CD4-positive, alpha-beta T cell treated with Interleukin-4 for 1 hour (primary cell): Measurements from ENCODE around the gene PSG1.
"Not testable (repeated sequence)": the region's sequence is repeated elsewhere in the genome, so short reads cannot be mapped to it uniquely, and the experiment has no call there.

ENCODE experiments used
- DNase-seq, 2 donors: peaks; one replicate each; pipeline ENCODE4 v3.0.0-alpha.2; 2020 to 2022

The PSG1 gene

DNA sequence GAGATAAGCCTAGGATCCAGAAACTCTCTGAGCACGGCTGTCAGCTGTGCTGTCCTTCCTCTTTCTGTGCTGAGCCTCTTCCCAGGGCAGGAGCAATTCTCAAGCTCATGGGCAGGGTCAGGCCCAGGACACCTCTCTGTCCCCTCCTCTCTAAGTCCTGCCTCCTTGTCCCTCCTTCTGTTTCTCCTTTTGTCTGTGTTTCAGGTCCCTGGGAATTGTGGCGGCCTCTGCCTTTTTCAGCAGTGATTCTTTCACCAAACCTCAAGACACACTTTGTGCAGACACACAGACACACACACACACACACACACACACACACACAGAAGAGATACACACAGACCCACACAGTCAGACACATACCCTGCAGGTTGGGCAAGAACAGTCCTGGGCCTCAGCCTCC, at the start of gene PSG1:
TSS of gene PSG1 (minus strand) at position 101 of the 400 bp plus-strand sequence. CDS start 132 bp downstream, outside the sequence.
- DNase-seq = no peak

DNA sequence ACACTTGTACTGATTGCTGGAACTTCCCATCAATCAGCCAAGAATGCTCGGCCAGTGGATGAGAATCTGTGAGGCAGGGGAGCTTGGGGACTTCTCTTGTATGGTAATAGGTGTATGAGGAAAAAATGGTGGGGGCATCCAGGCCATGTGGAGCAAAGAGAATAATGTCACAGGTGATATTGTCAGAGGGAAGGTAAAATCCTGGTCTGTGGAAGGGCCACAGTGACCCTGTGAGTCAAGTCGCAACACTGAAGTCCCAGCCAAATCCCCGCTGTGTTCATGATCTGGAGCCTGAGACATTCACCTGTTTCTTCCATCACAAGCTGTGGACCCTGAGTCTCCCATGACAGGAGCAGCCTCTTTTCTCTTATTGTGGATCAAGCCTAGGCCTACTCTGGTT, 49.4 kb upstream of the PSG1 start:
- no peak for DNase-seq

DNA sequence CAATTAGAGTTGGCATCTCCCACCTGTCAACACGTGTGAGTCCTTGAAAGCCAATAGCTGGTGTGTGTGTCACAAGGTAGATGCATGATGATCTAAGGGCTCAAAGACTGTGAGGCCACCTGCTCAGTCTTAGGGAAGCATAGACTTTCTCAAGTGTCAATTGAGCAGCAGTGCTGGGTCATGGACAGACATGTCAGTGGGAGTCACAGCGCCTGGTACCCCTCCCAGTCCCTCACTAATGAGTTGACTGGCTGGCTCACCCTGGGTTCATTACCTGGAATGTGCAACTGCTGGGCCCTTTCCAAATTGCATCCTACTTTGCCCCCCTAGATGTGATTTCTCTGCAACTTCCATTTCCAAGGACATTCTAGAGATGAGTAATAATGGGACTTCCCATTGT, 47.3 kb upstream of the PSG1 start:
- no peak for DNase-seq

DNA sequence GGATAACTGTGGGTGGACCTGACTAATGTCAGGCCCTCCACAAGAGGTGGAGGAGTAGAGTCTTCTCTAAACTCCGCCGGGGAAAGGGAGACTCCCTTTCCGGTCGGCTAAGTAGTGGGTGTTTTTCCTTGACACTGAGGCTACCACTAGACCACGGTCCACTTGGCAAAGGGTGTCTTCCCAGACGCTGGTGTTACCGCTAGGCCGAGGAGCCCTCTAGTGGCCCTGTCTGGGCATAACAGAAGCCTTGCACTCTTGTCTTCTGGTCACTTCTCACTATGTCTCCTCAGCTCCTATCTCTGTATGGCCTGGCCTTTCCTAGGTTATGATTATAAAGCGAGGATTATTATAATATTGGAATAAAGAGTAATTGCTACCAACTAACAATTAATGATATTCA, 43.6 kb upstream of the PSG1 start:
- DNase-seq = not testable (repeated sequence)

DNA sequence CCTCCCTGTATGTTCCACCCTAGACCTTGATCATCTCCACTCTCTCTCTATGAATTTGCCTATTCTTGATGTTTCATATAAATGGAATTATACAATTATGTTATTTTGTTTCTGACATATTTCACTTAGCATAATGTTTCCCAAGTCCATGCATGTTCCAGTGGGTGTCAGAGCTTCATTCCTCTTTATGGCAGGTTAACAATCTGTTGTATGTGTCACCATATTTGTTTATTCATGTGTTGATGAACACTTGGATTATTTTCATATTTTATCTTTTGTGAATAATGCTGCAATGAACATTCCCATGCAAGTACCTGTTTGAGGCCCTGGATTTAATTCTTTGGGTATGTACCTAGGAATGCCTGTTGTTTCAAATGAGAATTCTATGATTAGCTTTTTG, 41.5 kb upstream of the PSG1 start:
- not testable (repeated sequence) for DNase-seq

DNA sequence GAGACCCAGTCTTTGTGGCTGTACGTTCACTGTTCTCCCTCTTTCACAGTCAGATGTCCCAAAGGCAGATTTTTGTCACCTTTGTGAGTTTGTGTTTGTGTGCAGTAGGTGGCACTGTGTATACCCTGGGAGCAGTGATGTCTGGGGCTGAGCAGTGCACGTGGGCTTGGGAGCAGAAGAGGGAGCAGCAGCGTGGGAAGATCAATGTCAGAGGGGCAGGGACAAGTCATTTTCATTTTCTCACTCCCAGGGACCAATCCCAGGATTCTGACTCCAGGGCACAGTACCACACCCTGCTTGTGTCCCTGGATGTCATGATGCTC, 40.2 kb upstream of the PSG1 start:
- DNase-seq = no peak

DNA sequence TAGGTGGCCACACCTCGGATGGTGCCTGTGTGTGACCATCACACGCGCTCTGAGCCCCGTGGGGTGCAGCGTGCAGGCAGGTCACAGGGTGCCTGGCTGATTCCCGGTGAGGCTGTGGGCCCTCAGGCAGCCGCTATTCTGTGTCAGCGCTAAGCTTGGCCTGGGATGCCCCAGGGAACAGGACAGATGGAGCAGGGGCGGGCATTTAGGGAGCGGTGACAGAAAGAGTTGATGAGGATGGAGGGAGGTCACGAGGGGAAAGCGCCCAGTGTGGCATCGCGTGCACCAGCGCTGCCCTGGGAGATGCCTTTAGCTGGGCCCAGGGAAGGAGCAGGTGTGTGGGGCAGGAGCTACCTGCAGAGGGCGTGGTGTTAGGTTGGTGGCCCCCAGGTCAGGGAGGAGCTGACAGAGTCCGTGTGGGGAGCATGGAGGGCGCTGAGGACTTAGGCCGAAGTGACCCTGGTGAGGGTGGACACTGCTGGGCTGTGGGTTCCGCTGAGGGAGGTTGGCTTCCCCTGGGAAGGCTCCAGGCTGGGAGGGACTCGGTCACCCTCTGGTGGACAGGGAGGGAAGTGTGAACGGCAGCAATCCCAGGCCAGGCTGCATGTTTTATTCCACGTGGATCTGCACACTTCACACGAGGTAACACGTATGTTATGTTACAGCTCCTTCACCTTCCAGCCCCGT, 39.7 kb upstream of the PSG1 start:
- not testable (repeated sequence) for DNase-seq

DNA sequence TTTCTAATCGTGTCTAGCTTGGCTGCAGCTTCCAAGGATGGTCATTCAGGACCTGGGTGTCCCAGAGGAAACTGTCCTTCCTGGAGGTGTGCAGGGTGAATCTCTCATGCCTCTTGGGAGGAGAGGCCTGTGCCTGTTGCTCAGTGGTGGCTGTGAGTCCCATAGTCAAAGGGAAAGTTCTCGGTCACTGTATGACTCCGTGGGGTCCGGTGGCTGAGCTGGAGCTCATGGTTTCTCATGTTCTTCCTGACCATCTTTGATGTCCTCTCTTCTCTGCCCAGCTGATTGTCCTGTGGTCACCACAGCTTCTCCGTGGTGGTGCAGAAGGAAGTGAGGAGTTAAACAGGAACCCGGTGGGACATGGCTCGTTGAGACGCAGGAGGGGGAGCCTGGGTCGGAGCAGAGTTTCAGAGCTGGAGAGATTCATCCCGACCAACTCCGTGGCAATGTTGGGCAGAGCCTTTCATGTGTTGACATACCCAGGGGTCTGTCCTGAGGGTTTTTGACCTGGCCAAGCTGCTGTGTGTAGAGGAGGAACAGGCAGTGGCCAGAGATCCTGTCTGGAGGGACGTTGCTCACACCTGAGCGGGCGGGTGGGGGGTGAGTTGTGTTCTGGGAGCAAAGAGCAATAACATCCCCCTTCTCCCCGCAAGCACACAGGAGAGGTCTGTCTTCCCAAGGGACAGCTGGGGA, 39.0 kb upstream of the PSG1 start:
- not testable (repeated sequence) for DNase-seq

DNA sequence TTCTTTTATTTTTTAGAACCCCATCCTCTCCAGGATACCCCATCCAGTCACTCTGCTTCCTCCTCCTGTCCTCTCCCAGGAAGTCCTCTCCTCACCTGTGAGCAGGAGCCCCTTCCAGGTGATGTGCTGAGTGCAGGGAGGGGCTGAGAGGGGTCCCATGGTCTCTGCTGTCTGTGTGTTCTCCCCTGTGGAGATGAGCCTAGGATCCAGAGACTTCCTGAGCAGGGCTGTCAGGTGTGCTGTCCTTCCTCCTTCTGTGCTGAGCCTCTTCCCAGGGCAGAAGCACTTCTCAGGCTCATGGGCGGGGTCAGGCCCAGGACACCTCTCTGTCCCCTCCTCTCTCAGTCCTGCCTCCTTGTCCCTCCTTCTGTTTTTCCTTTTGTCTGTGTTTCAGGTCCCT, 38.1 kb upstream of the PSG1 start, which contains the start of gene PSG6:
TSS of gene PSG6 (minus strand) at position 261 of the 400 bp plus-strand sequence. CDS start at position 159, 102 bp downstream.
- DNase-seq = not testable (repeated sequence)

DNA sequence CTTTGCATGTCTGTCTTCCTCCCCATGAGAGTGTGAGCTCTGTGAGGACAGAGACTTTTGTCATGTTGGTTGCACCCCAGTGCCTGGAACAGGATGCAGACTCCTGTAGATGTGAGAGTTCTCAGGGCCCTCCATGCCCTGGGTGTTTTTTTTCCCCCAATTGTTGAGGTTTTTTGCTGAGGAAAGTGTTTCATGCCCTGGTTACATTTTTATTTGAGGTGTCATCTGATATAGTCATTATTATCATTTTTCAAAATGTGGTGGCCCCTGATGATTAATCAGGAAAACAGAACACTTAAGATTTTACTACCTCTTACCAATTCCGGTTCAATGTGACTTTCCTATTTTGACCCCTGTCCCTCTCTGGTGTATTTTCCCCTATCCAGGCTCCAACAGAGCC, 37.4 kb upstream of the PSG1 start:
- DNase-seq = not testable (repeated sequence)

DNA sequence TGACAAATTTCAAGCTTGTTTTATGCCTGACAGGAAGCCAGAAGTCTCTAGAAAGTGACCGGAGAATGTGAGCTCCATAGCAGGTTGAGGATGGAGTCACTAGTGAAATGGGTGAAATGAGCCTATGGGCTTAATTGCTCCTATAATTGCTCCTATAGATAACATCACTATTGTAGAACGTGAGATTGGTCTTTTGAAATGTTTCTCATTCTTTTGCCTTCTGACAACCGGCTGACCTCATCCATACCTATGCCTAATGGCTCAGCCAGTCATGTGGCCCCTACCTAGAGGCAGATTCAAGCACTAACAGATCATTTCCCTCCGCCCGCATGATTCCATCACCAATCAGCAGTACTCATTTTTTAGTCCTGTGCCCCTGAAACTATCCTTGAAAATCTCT, 34.0 kb upstream of the PSG1 start:
- not testable (repeated sequence) for DNase-seq

DNA sequence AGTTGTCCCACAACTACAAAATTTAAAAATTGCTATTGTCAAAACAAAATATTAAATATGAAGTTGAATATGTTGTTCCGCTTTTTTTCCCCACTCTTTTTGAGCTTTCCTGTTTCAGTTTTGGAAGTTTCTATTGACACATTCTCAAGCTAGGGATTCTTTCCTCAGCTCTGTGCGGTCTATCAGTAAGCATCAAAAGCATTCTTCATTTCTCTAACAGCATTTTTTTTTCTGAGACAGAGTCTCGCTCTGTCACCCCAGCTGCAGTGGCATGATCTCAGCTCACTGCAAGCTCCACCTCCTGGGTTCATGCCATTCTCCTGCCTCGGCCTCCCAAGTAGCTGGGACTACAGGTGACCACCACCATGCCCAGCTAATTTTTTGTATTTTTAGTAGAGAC, 33.4 kb upstream of the PSG1 start:
- DNase-seq = not testable (repeated sequence)

DNA sequence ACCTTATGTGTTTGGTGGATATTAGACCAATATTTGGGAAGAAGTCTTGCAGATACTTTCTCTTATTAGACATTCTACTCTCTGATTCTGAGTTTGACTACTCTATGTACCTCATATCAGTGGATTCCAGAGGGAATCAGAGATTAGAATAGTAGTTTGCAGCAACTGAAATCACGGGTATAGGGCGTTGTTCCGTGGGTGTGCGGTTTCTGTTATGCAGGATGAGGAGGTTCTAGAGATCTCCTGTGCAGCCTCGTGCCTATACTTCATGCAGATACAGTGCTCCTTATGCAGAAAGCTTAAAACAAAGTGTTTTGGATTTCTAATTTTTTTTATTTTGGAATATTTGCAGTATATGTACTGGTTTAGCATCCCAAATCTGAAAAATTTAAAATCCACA, 32.2 kb upstream of the PSG1 start:
- DNase-seq = not testable (repeated sequence)

DNA sequence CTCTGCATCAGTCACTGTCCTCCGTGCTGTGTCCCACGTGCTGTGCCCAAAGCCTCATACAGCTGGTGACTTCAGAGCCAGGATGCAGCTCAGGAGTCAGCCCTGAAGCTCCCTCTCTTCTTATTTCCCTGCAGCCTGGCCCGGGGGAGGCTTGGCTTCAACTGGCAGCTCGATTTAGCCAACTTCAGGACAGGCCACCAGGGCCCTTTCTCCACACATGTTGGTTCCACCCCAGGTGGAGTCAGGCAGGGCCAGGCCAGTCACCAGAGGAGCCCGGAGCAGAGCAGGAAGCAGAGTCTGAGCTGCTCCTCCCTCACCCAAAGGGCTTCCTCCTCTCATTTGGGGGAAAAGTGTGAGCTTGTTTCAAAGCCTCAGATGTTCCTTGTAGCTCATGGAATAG, 26.6 kb upstream of the PSG1 start:
- DNase-seq = not testable (repeated sequence)

DNA sequence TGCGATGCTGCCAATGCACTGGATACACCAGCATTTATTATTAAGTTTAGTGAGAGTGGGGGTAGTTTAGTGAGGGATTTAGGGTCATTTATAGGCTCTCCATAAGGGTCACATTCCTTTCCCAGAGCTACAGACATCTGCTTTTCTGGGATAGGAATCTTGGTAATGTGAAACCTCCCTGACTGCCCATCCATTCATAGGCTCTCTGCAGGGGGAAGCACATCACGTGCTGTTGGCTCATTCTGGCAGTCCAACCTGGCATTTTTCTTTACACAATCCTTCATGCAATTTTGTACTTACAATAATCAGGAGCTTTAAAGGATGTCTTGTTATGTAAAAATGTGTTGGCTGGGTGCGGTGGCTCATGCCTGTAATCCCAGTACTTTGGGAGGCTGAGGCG, 21.0 kb upstream of the PSG1 start:
- DNase-seq = not testable (repeated sequence)

DNA sequence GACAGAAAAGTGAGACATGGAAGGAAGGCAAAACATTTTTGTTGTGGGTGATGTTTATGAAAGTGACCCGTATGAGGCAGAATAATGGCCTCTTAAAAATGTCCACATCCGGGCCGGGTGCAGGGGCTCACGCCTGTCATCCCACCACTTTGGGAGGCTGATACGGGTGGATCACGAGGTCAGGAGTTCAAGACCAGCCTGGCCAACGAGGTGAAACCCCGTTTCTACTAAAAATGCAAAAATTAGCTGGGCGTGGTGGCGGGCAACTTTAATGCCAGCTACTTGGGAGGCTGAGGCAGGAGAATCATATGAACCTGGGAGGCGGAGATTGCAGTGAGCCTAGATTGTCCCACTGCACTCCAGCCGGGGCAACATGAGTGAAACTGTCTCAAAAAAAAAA, 20.2 kb upstream of the PSG1 start:
- DNase-seq = not testable (repeated sequence)

DNA sequence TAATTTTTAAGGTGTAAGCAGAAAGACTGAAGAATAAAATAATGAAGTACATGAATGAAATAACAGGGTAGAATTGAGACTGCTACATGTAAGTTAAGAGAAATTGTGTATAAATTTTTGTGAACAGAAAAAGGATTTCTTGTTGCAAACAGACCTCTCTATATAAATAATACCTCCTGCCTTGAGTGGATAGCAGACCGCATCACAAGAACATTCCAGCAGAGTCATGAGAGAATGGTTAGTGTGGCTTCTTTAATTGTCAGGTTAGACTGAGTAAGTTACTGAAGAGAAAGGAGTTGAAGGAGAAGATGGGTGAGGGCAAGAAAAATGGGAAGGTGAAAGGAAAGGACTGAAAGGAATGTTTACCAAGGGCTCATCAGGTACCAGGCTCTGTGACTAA, 19.6 kb upstream of the PSG1 start:
- DNase-seq = not testable (repeated sequence)

DNA sequence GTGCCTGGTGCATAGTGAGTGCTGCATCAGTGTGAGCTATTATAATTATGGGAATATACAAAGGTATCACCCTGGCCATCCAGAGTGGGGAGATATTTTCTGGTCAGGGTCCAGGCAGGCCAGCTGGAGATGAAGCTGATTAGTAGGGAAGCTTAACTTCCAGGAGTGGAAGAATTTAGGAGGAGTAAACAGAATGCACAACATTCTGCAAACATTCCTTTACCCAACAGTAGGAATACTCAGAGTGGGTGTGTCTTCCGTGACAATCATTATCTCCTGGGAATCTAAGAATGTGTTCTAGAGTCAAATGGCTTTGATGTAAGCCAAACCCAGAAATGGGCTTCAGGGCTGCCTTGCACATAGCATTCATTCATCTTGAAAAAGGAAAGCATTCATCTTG, 19.1 kb upstream of the PSG1 start:
- DNase-seq = not testable (repeated sequence)

DNA sequence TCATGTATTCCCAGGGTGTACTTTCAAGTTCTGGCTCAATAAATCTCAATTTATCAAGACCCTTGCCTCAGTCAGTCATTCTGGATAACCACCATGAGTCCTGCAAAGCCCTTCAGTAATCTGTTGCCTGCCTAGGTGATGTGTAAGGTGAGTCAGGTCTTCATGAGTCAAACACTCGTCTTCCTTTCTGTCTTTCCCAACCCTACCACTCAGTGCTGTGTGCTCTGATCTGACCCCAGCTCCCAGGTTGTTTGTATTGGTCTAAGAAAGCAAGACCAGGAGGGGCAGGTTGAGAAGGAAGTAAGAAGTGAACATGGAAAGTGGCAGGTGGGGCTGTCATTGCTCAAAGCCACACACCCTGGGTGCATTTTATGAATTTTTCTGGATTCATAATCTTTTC, 18.2 kb upstream of the PSG1 start:
- not testable (repeated sequence) for DNase-seq

DNA sequence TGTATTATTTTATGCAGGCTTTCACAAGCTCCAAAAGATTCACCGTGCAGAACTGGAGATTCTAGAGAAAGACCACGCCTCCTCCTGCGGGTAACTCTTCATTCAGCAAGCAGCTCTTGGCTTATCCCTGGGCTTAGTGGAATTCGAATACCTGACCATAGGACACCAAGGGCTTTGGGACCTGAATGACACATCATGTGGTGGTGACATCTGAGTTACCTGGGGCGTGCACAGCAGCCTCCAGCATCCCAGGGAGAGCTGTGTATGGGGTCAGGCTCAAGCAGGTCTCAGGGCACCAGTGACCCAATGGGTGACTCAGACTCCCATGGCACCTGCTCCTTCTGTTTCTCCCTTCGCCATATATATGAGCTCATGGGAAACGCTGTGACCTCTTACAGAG, 10.9 kb upstream of the PSG1 start:
- DNase-seq = not testable (repeated sequence)

DNA sequence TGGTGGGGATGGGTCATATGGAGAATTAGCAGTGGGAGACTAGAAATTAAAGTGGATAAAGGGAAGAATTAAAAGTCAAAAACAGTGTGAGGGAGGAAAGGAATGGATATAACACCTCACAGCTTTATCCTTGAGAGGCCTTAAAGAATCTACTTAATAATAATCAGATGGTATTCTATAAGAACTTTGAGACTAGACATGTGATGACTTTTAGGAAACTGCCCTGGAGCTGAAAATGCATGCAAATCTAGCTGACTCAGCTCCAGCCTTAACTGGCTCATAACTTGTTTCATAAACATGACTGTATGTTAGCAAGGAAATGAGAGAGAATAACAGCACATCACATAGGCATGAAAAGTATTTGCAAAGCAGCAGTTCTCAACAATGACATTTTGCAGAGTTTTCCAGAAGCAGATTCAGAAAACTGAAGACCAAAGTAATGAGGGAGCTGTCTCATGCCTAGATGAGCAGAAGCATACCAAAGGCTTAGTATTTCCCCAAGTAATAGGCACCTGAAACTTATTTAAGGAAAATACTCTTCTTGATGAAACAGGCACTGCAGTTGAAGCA, 8.4 kb upstream of the PSG1 start:
- DNase-seq = not testable (repeated sequence)

DNA sequence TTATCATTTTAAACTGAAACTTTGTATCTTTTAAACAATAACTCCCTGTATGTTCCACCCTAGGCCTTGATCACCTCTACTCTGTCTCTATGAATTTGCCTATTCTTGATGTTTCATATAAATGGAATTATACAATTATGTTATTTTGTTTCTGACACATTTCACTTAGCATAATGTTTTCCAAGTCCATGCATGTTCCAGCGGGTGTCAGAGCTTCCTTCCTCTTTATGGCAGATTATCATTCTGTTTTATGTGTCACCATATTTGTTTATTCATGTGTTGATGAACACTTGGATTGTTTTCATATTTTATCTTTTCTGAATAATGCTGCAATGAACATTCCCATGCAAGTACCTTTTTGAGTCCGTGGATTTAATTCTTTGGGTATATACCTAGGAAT, 3.2 kb upstream of the PSG1 start:
- not testable (repeated sequence) for DNase-seq

DNA sequence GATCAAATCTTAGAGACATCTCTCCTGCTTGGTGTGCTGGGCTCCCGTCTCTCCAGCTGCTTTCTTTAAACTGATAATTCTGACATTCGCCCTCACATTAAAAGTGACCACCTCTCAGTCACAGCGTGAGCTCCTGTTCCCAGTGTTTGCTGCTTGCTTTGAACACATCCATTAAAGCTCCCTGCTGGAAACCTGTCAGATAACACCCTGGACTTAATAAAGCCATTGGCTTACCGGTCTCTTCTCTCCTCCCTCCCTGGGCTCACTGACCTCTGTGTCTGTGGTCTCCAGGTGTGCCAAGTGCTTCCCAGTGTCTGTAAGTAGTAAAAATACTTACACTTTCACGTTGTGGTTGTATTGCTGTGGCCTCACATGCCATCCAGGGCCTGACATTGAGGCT, 2.5 kb upstream of the PSG1 start:
- DNase-seq = not testable (repeated sequence)

DNA sequence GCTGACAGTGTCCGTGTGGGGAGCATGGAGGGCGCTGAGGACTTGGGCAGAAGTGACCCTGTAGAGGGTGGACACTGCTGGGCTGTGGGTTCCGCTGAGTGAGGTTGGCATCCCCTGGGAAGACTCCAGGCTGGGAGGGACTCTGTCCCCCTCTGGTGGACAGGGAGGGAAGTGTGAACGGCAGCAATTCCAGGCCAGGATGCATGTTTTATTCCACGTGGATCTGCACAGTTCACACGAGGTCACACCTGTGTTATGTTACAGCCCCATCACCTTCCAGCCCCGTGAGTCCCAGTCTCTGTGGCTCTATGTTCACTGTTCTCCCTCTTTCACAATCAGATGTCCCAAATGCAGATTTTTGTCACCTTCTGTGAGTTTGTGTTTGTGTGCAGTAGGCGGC, 1.8 kb upstream of the PSG1 start:
- not testable (repeated sequence) for DNase-seq
